GDM1 (cell line): ENCODE measurements around the gene MUSTN1.

Experiments
- DNase-seq: peaks from one replicate; lab custom pipeline; 2025; lab: John Stamatoyannopoulos, UW

MUSTN1 gene

DNA sequence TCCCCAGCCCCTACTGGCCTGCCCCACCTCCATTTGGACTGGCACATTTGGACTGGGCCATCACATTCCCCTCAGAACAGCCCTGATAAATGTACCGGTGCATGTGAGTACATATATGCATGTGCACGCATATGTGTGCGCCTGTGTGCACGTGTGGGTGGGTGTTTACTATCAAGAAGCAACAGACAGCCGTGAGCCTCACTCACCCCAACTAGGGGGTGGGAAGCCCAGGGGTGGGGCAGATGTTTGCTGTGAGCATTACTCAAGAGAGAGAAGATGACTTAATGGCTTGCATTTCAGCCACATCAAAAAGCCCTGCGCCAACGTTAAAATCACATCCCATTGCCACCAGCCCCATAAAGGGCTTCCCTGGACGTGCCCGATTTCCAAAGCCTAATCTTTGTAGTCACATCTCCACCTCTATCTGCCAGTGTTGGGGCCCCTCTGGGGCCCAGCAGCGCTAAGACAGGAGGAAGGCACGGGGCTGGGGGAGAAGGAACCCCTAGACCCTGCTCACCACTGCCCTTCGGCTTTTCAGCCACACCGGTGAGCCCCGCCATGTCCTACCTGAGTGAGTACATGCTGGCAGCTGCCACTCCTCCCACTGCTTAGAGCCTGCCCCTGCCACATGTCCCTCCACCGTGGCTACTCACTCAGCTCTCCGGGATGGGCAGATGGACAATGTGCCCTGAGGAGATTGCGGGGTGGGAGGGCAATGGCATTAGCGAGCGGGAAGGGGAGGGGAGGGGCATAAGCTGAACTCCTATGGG, 29.4 kb downstream of the MUSTN1 start:
- no peak for DNase-seq

DNA sequence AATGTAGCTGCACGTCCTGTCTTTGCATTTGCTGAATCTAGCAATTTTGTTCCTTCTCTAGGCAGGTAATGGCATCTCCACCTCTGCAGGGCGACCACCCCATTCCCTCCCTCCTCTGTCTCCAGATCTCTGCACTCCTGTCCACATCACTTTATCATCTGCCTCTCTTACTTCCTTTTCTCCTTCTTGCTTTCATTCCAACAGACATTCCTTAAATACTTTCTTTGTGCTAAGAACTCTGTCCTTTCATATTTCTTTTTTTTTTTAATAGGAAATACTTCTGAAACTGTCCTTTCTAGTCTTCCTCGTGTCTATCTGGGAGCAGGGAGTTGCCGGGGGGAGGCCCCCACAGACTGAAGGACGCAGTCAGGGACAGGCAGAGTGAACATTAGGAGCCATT, 33.0 kb downstream of the MUSTN1 start:
- no peak for DNase-seq

DNA sequence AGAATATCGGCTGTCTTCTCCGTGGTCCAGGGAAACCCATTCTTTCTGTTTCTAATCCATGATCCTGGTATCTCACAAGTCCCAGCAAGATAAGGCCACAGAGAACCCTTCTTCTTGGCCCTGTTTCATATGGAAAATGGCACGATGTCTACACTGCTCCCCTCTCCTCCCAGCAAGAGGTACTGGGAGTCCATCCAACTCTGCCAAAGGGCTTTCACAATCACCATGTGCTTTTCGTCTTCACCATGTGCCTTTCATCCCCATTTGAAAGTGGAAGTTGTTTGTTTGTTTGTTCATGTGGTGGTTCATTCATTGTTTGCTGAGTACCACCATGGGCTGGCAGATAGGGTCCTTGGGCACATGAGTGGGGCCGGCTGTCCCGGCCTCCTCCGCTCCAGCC, 34.7 kb downstream of the MUSTN1 start:
- DNase-seq, result no peak

DNA sequence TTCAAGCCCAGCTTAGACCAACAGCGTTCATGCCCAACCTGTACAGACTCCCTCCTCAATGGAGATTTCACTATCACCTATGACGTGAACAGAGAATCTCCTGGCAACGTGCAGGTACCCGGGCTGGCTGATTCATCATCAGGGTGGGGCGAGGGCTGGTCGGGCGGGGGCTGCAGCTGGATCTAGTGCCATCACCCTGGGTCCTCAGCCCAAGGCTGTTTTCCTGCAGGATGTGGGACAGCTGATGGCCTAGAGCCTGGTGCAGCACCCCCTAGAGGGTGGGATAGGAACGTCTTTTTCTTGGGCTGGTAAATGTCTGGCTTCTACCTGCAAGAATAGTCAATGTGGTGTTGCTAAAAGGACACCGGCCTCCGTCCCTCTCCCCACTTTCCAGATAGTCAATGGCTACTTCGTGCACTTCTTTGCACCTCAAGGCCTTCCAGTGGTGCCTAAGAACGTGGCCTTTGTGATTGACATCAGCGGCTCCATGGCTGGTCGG, 35.8 kb downstream of the MUSTN1 start:
- DNase-seq, result no peak

DNA sequence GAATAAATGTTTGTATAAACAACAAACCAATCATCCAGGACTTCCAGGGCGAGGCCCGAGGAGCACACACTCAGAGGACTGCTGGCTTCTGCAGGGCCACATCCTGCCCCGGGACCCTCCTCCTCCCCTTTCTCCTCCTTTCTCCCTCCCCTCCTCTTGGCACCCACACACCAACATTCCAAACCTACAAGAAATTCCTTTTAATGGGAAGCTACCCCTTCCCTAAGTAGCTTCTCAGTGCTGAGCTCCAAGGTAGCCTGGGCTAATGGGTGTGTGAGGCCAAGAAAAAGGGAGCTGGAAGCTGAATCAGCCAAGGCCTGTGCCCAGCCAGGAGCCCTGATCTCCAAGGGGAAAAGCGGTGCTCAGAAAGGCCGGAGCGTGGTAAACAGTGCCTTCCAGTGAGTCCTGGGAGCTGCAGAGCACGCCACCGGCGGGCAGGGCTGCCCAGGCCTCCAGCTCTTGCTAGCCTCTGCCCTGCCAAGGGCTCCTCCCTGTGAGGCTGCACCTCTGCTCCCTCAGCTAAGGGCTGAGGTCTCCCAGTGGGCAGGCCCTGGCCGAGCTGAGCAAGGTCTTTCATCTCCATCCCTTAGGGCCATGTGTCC, 36.3 kb downstream of the MUSTN1 start:
- no peak for DNase-seq

DNA sequence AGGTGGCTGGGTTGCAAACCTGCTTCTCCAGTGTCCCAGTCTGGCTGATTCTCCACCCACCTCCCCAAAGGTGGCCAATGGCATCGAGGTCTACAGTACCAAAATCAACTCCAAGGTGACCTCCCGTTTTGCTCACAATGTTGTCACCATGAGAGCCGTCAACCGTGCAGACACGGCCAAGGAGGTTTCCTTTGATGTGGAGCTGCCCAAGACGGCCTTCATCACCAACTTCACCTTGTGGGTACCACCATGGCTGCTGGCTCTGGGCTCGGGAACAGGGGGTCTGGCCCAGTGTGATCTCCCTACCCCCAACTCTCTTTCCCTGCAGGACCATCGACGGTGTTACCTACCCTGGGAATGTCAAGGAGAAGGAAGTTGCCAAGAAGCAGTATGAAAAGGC, 38.4 kb downstream of the MUSTN1 start:
- DNase-seq, result no peak

DNA sequence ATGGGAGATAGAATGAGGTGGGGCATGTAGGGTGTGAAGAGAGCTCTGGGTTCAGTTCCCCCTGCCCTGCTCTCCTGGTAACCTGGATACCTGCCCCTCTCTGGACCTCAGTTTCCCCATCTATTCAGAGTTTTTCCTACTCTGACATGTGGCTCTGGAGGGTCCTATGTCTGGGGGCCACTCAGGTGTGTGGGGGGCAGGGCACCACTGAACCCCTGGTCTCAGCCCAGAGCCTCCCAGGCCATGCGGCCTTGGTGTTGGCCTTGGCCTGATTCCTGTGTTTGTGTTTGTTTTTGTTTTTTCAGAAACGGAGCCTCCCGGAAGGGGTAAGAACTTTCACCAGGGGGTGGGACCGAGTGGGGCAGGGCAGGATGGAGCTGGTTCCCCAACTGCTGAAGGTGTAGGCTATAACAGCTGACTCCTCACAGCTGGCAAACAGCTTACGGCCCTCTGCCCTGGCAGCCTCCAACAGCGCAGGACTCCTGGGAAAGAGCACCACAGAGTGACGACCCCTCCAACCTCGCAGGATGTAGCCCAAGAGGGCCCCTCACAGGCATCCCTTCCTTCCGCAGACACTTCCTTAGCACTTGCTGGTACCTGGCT, 39.4 kb downstream of the MUSTN1 start:
- no peak for DNase-seq

DNA sequence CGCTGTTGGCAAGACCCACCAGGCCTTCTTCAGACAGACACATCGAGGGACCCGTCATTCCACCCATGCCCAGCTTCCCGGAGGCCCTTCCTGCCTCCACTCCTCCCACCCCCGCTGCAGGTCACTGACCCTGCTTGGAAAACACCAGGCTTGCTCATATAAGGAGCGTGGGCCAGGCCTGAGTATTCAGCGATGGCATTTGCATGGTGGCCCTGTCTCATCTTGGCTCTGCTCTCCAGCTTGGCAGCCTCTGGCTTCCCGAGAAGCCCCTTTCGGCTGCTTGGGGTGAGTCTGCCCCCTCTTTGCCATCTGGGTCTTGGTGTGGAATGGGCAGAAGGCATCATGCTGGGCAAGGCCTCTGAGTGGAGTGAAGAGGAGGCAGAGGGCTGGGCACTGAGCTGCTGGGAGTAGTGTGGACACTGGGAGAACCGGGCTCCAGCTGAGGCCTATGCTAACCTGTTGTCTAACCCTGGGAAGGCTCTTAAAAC, 40.2 kb downstream of the MUSTN1 start, which contains the start of gene ITIH3:
Gene ITIH3 (plus strand): TSS at position 185 of the 488 bp plus-strand sequence. CDS start 8 bp downstream, at position 193.
- DNase-seq, result no peak

DNA sequence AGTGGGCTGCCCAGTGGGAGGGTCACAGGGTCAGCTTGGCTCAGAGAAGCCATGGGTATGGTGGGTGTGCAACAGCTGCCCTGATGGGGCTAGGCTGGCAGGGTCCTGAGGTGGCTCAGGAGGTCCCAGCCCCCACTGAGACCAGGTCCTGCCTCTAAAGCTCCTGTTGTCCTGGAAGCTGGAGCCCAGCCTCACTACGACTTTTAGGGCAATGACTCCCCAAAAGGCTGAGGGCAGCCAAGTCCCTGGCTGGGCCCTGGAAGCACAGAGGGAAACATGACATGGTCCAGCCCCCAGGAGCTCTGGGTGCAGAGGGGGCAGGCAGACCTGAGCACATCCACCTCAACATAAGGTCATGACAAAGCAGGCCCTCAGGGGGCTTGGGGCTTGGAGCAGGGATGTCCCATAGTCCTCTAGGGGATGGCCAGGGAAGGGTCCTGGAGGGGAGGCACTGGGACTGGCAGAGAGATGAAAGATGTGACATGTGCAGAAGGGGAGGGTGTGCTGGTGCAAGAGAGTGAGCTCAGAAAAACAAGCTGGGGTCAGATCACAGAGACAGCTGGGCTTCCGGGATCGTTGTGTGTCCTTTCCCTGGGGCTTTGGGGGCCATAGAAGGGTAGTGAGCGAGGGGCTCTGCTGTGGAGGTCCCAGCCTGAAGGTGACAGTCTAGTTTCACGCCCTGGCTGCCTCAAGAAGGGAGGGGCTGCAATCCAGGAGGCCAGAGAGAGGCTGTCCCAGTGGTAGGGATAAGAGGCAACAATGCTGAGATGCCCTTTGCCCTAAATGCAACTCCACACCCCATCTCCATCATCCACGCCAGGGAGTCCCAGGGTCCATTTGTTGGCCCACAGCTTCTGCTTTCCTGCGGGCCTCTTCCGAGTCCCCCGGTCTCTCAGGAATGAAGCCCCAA, 40.9 kb downstream of the MUSTN1 start:
- no peak for DNase-seq

DNA sequence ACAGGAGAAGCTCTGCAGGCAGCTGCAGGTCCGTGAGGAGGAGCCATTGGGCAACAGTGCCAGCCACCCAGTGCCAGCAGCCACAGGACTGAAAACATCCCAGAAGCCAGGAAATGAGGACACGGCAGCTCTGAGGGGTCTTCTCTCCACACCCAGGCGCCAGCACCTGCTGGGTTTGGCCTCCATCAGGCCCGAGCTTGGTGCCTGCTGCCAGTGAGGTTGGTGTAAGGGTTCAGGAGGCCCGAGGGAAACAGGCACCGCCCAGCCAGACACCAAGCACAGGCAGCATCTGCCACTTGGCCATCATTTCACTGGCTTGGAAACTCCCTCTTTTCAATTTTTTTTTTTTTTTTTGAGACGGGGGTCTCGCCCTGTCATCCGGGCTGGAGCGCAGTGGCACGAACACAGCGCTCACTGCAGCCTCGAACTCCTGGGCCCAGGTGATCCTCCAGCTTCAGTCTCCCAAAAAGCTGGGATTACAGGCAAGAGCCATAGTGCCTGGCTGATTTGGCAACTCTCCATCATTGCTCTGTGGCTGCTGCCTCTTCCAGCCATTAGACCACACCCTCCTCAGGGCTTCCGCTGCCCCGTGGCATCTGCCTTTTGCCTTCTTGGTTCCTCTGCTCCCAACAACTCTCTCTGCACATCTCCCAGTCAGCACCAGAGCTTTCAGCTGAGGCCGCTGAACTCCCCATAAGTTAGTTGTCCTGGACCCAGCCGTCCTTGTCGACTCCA, 41.7 kb downstream of the MUSTN1 start:
- no peak for DNase-seq

DNA sequence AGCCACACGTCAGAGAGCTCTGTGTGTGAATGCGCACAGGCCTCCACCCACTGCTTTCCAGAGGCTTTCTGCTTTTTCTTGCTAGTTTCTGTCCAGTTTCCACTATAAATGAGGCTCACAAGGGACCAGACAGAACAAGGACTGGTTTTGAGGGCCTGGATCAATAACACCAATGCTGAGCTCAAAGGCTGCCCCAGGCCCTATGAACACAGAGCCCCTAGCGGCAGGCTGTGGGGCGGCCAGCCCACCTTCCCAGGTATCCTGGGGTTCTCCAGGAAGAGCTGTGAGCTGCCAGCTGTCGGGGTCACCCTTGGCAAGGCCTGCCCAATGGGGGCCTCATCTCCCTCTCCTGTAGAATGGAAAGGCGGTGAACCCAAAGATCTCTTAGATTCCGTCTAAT, 42.4 kb downstream of the MUSTN1 start:
- no peak for DNase-seq

DNA sequence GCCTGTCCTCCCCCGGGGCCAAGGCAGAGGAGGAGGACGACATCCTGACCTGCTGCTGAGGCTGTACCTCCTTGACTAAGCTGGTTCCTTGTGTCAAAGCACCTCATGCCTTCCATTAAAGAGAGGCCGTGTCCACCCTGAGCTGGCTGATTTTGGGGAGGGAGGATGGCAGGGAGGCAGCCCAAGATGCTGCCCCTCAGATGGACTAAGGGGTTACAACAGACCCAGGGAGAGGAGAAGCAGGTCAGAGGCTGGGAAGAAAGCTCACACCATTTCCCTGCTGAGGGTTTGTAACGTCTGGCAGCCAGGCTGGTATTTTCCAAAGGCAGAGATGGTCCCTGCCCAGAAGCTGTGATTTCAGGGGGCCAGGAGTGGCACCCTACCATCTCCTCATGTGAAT, 42.9 kb downstream of the MUSTN1 start:
- DNase-seq, result no peak

DNA sequence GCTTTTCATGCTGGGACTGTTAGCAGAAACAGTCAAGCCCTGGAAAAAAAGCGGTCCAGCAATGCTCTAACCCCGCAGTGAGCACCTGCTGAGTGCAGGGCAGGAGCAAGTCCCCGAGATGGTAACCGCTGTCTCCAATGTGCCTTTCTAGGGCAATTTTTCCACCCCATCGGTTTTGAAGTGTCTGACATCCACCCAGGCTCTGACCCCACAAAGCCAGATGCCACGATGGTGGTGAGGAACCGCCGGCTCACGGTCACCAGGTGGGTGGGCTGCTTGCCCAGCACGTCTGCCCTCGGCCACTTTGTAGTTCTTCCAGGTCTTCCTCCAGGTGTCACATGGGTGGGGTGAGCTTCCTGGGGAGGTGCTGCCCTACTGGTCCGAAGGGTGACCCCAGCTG, 43.5 kb downstream of the MUSTN1 start:
- DNase-seq, result no peak

DNA sequence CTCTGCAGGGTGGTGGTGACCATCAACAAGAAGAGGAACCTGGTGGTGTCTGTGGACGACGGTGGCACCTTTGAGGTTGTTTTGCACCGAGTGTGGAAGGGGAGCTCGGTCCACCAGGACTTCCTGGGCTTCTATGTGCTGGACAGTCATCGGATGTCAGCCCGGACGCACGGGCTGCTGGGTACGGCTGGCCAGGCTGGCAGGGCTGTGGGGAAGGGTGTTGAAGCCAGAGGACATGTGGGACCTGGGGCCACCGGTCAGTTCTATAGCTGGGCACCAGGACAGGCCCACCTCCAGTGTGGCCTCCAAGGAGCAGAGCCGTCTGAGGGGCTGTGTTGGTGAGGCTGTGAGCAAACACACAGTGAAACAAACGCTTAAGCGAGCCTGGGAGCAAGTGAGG, 44.1 kb downstream of the MUSTN1 start:
- DNase-seq, result no peak

DNA sequence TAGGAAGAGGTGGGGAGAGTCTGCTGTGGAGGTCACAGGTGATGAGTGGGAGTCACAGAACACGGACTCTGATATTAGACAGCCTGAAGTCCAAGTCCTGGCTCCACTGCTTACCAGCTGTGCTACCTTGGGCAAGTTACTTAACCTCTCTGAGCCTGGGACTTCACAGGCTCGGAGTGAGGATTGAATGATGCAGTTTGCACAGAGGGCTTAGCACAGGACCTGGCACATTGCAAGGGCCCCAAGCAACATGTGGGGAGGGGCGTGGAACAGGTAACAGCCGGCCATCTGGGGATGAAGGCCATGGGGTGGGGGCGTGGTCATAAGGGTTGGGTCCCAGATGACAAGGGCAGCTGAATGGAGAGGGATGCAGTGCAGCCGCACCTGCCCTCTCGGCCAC, 44.5 kb downstream of the MUSTN1 start:
- no peak for DNase-seq

DNA sequence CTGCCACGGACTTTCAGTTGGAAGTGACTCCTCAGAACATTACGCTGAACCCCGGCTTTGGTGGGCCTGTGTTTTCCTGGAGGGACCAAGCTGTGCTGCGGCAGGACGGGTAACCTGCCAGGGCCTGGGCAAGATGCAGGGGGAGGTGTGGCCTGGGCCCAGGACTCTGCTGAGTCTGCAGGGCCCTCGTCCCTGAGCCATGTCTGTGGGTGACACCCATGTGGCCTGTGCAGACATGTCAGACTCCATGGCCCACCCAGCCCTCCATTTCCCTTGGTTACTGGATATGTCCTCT, 45.1 kb downstream of the MUSTN1 start:
- DNase-seq, result no peak

DNA sequence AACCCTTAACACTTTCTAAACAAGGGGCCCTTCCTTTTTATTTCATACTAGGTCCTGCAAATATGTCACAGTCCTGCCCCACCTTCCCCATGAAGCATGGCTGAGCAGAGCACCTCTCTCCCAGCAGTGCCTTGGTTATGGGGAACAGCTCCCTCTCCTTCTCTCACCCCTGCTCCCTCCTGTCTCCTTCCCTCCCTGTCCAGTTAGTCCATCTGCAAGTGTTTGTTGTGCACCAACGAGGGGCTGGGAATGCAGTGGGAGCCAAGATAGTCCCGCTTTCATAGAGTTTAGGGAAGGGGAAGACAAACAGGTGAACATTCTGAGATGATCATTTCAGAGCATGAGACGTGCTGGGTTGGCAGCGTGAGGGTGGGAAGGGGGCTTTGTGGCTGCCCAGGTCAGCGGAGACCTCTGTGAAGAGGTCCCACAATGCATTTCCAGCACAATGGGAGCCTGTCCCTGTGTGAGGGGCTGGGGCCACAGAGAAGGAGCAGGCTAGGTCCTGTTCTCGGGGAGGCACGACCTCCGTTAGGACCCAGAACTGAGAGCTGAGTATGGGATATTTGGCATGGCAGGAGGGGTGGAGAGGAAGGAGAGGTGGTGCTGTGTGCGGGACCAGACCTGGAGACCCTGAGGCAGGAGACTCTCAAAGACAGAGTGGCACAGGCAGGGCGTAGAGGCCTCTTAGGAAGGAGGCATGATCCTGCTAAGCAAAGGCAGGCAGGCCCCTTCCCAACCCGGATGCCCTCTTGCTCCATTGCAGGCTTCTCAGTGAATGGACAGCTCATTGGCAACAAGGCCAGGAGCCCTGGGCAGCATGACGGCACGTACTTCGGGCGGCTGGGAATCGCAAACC, 45.7 kb downstream of the MUSTN1 start:
- no peak for DNase-seq

DNA sequence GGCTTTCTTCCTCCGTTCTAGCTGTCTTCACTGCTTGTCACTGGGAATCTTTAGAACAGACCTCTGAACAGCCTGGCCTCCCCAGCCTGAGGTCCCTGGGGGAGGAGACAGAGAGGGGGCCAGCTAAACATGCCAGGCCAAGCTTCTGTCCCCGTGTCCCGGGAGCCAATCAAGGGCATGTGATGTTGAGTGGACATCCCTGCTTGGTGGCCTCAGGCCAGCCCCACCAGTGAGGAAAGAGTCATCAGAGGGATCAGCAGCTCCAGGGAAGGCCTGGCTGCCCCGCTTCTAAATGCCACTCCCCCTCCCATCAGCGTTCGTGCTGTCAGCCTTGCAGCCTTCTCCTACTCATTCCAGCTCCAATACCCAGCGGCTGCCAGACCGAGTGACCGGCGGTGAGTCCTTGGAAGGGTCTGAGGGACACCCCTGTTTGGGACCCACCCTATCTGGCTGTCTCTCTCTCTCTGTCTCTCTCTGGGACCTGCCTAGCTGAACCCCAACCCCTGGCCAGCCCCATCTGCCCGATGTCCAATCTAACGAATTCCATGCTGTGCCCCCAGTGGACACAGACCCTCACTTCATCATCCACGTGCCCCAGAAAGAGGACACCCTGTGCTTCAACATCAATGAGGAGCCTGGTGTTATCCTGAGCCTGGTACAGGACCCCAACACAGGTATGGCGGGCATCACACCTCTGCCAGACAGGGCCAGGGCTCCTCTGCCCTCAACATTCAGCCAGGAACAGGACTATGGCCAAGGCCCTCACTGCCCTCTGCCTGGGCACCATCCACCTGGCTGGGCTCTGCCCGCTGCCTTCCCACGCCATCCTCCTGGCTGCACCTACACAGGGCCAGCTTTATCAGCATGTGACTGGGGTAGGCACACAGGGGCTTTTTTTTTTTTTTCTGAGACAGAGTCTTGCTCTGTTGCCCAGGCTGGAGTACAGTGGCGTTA, 46.9 kb downstream of the MUSTN1 start:
- DNase-seq, result no peak

DNA sequence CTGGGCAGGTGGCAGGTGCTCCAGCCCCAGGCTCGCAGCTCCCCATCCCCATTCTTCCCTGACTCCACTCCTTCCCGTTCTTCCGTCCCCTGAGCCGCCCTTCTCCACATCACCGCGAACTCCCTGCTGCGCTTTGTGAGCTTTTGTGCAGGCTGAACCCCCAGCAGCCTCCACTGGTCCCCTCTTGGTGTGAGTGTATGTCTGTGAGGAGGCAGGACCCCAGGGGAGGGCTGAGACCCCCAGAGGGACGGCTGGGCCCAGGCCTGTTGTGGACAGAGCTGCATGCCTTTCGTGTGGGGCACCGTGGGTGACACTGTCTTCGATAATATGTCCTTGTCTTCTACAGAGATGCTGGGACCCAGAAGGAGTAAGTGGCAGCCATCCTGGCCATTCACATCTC, 47.6 kb downstream of the MUSTN1 start:
- no peak for DNase-seq
